ENCODE data around the gene PTPN6.

DNA sequence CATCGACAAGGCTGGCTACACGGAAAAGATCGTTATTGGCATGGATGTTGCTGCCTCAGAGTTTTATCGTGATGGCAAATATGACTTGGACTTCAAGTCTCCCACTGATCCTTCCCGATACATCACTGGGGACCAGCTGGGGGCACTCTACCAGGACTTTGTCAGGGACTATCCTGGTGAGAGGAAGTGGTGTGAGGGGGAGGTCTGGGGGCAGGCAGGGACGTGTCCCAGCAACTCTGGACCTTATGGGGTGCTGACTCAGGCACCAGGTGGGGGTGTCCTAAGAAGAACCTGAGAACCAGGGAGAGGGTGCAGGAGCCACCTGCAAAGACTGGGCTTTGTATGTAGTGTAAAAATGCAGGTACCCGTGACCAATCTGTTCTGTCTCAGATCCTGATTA is 31.6 kb upstream of the PTPN6 start:
- TF ChIP-seq, protein P1, sequence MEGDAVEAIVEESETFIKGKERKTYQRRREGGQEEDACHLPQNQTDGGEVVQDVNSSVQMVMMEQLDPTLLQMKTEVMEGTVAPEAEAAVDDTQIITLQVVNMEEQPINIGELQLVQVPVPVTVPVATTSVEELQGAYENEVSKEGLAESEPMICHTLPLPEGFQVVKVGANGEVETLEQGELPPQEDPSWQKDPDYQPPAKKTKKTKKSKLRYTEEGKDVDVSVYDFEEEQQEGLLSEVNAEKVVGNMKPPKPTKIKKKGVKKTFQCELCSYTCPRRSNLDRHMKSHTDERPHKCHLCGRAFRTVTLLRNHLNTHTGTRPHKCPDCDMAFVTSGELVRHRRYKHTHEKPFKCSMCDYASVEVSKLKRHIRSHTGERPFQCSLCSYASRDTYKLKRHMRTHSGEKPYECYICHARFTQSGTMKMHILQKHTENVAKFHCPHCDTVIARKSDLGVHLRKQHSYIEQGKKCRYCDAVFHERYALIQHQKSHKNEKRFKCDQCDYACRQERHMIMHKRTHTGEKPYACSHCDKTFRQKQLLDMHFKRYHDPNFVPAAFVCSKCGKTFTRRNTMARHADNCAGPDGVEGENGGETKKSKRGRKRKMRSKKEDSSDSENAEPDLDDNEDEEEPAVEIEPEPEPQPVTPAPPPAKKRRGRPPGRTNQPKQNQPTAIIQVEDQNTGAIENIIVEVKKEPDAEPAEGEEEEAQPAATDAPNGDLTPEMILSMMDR (IDR thresholded peaks at IDR 0.05), result no peak
- TF ChIP-seq POLR2AphosphoS5 (IDR thresholded peaks at IDR 0.05) (no peak), POLR2A (IDR thresholded peaks at IDR 0.05) (no peak)
